Activated naive CD8-positive, alpha-beta T cell treated with anti-CD3 and anti-CD28 coated beads, Interleukin-2, amount 50 U/mL, for 16 hours (primary cell): ENCODE results near the gene GTF2A1.

Experiments
- DNase-seq: peaks from one replicate; pipeline ENCODE4 v3.0.0-alpha.2; 2020; ENCODE audit warnings: low read depth, low spot score

Gene GTF2A1

DNA sequence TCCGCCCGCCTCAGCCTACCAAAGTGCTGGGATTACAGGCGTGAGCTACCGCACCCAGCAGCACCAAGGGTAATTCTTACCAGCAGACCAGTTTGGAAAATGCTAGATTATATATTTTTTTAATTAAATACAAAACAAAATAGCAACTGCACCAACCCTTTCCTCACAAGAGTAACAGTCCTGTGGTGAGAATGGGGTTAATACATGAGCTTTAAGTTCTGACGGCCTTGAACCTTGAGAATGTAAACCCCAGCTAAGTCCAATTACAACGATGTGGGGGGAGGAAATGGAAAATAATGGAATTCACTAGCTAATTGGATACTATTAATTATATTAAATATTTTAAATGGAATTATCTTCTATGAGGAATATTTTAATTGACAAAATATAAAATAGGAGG, 82.3 kb downstream of the GTF2A1 start:
- DNase-seq, result no peak

DNA sequence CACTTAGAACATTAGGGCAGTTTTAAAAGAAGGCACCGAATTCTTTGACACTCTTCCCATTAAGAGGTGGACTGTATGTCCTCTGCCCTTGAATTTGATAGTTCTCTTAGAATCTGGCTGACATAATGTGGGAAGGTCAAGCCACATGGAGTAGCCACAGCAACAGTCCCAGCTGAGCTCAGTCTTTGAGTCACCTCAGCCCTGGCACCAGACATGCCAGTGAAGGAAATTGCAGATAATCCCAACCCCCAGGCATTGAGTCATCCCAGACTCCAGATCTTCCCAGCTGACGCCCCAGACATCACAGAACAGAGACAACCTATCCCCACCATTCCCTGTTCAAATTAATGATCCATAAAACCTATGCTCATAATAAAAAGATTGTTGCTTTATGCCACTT, 83.4 kb downstream of the GTF2A1 start:
- no peak for DNase-seq

DNA sequence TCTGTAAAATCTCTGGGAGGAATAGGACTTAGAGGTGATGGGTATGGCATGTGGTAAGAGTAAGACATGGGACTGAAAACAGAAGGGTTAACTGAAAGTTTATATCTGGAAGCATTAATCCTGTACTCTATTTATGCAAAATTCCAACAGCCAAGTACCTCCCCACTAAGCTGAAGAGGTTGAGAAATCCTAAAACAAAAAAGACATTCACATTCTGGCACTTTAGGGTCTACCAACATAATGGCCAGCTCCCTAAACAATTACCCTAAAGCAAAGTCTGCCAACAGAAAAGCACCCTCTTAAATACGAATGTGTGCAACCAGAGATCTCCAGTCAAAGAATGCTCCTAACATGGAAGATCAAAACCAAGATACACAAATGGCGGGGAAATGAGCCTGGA, 87.4 kb downstream of the GTF2A1 start:
- DNase-seq, result no peak

DNA sequence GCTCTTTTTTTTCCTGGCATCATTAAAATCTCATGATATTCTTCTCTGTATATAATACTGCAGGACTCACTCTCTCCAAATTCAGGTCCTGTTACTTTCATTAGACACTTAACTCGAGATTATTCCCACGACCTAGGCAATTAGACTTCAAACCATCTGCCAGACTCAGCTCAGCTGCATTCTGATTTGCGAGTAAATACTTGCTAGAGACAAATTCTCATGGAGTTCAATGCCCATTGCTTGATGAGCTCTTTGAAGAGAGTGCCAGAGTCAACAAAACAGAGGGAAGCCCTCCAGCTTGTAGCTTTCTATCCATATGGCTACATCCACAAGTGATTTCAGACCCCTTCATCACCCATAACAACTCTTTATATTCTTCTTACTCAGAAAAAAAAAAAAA, 88.3 kb downstream of the GTF2A1 start:
- no peak for DNase-seq

DNA sequence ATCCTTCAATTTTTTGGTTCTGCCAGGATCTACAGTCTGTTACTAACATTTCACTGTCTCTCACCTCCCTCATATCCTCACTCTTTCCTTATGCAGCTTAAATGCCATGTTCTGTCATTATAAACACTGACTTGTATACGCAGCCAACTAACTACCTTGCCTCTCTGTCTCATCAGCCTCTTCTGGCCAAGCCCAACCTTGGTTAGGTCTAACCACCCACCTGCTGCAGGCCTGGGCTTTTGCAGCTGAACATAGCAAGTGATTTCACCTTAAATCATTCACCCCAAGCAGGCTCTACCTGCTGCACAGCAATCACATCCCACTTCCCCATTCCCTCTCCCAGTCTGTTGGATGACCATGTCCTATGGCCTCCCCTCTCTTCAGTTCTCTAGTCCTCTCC, 91.5 kb downstream of the GTF2A1 start:
- DNase-seq, result no peak

DNA sequence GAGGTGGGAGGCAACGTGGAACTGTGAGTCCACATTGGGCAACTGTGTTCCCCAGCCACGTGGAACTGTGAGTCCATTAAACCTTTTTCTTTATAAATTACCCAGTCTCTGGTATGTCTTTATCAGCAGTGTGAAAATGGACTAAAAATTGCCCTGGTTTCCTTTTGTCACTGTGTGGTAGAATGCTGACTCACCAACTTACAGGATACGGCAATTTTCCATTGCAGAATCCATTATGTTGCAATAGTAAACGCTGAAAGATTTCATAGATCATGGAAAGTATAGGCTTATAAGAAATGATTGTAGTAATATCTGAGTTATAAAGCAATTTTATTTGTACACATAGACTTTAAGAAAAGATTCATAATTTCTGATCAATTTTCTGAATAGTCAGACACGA, 93.0 kb downstream of the GTF2A1 start:
- no peak for DNase-seq

DNA sequence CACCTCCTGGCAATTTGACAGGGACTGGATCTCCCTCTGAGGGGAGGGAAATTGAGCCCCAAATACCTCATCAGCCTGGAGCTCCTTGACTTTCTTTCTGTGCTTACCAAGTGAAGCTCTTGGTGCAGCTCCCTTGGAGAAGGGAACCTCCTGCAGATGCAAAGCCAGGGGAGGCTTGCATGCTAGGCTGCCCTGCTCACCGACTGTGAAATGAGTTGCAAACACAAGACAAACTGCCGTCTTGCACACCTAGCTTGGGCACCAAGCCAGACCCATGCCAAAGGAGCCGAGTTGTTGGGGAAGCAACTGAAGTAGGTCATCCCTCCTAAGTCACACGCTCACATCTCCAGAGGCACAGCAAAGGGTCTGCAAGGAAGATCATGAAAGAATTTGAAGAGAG, 95.2 kb downstream of the GTF2A1 start:
- no peak for DNase-seq
